HEK293 (cell line): Measurements from ENCODE around the gene HS3ST6.

Experiments used
- CTCF ChIA-PET: fragments of 350-600 bp; formaldehyde crosslinking; extraction: SDS; loops from one replicate; lab custom pipeline; 2021; ENCODE audit warnings: antibody characterized with exemption; lab: Yijun Ruan, JAX
- POLR2A ChIA-PET: fragments of 300-600 bp; formaldehyde crosslinking; extraction: SDS; loops from one replicate; lab custom pipeline; 2020; ENCODE audit warnings: antibody characterized with exemption, inconsistent platforms; lab: Yijun Ruan, JAX
- H3K27ac ChIP-seq: fragments of 200-500 bp; sonication (Bioruptor generic); 2 replicates; pipeline ENCODE4 v1.5.1; 2014; ENCODE audit warnings: low read depth, low read length, control low read depth, inconsistent platforms; ENCODE audit errors: extremely low read depth
- H3K36me3 ChIP-seq, 2 experiments: fragments of 200-500 bp in 1 of 2; sonication (Bioruptor generic) in 1 of 2; 1 replicate in 1 of 2; 2 replicates in 1 of 2; pipeline ENCODE4 v1.5.1; 2014 to 2017; ENCODE audit warnings: inconsistent platforms in 2 of 2, low read length in 2 of 2; ENCODE audit not compliant: control insufficient read depth in 2 of 2, insufficient read depth in 1 of 2
- H3K4me1 ChIP-seq: fragments of 200-500 bp; sonication (Bioruptor generic); 2 replicates; pipeline ENCODE4 v1.5.1; 2014; ENCODE audit warnings: mild to moderate bottlenecking, low read length, inconsistent platforms; ENCODE audit not compliant: control insufficient read depth, insufficient read depth
- H3K4me3 ChIP-seq: 2 replicates; pipeline ENCODE4 v1.5.1; 2011; ENCODE audit warnings: low read depth, mild to moderate bottlenecking, control low read depth, low read length, moderate library complexity
- H3K9me3 ChIP-seq: fragments of 200-500 bp; sonication (Bioruptor generic); 2 replicates; pipeline ENCODE4 v1.5.1; 2014; ENCODE audit warnings: low read depth, low read length, inconsistent platforms; ENCODE audit not compliant: control insufficient read depth, insufficient read depth
- GLIS1 ChIP-seq: fragments of 450-650 bp; formaldehyde crosslinking; IDR thresholded peaks from 2 replicates; pipeline ENCODE4 v1.5.1; 2016; ENCODE audit warnings: missing biosample characterization, missing genetic modification characterization
- KLF1 ChIP-seq: fragments of 450-650 bp; formaldehyde crosslinking; IDR thresholded peaks from 2 replicates; pipeline ENCODE4 v1.5.1; 2016; ENCODE audit warnings: missing biosample characterization, missing genetic modification characterization
- KLF7 ChIP-seq: fragments of 450-650 bp; formaldehyde crosslinking; IDR thresholded peaks from 2 replicates; pipeline ENCODE4 v1.5.1; 2016; ENCODE audit warnings: missing biosample characterization, missing genetic modification characterization, borderline replicate concordance
- KLF9 ChIP-seq: fragments of 450-650 bp; formaldehyde crosslinking; IDR thresholded peaks from 2 replicates; pipeline ENCODE4 v1.5.1; 2016; ENCODE audit warnings: missing biosample characterization, missing genetic modification characterization, low read depth
- SCRT2 ChIP-seq: fragments of 450-650 bp; formaldehyde crosslinking; IDR thresholded peaks from 2 replicates; pipeline ENCODE4 v1.5.1; 2016; ENCODE audit warnings: missing biosample characterization, missing genetic modification characterization
- SP3 ChIP-seq: fragments of 450-650 bp; formaldehyde crosslinking; IDR thresholded peaks from 2 replicates; pipeline ENCODE4 v1.5.1; 2016; ENCODE audit warnings: missing biosample characterization, missing genetic modification characterization
- SP7 ChIP-seq: fragments of 450-650 bp; formaldehyde crosslinking; IDR thresholded peaks from 2 replicates; pipeline ENCODE4 v1.5.1; 2016; ENCODE audit warnings: missing biosample characterization, missing genetic modification characterization
- ZIC2 ChIP-seq: fragments of 450-650 bp; formaldehyde crosslinking; IDR thresholded peaks from 2 replicates; pipeline ENCODE4 v1.5.1; 2016; ENCODE audit warnings: missing biosample characterization, missing genetic modification characterization
- ZNF114 ChIP-seq: fragments of 450-650 bp; formaldehyde crosslinking; IDR thresholded peaks from 2 replicates; pipeline ENCODE4 v1.5.0; 2017; ENCODE audit warnings: missing biosample characterization, missing genetic modification characterization
- ZNF19 ChIP-seq: fragments of 450-650 bp; formaldehyde crosslinking; IDR thresholded peaks from 2 replicates; pipeline ENCODE4; 2016; ENCODE audit warnings: missing biosample characterization, missing genetic modification characterization, low read depth
- ZNF23 ChIP-seq: fragments of 450-650 bp; formaldehyde crosslinking; IDR thresholded peaks from 2 replicates; pipeline ENCODE4 v1.5.1; 2016; ENCODE audit warnings: missing biosample characterization, missing genetic modification characterization, borderline replicate concordance
- ZNF311 ChIP-seq: fragments of 450-650 bp; formaldehyde crosslinking; IDR thresholded peaks from 2 replicates; pipeline ENCODE4 v1.5.1; 2017; ENCODE audit warnings: missing biosample characterization, missing genetic modification characterization, borderline replicate concordance
- ZNF335 ChIP-seq: fragments of 450-650 bp; formaldehyde crosslinking; conservative IDR thresholded peaks from 2 replicates; pipeline ENCODE4 v1.5.1; 2016; ENCODE audit warnings: missing biosample characterization, missing genetic modification characterization
- ZNF391 ChIP-seq: fragments of 450-650 bp; formaldehyde crosslinking; IDR thresholded peaks from 2 replicates; pipeline ENCODE4 v1.5.1; 2016; ENCODE audit warnings: low read depth, missing biosample characterization, missing genetic modification characterization, borderline replicate concordance
- ZNF544 ChIP-seq: fragments of 450-650 bp; formaldehyde crosslinking; IDR thresholded peaks from 2 replicates; pipeline ENCODE4 v1.5.0; 2017; ENCODE audit warnings: missing biosample characterization, missing genetic modification characterization
- ZNF561 ChIP-seq: fragments of 450-650 bp; IDR thresholded peaks from 2 replicates; pipeline ENCODE4 v1.5.1; 2018; ENCODE audit warnings: missing biosample characterization, missing genetic modification characterization, borderline replicate concordance
- ZNF585B ChIP-seq: fragments of 450-650 bp; formaldehyde crosslinking; IDR thresholded peaks from 2 replicates; pipeline ENCODE4 v1.5.1; 2016; ENCODE audit warnings: missing biosample characterization, missing genetic modification characterization
- ZNF610 ChIP-seq: fragments of 450-650 bp; formaldehyde crosslinking; IDR thresholded peaks from 2 replicates; pipeline ENCODE4 v1.5.1; 2016; ENCODE audit warnings: missing biosample characterization, missing genetic modification characterization, borderline replicate concordance
- ZNF670 ChIP-seq: fragments of 450-650 bp; formaldehyde crosslinking; IDR thresholded peaks from 2 replicates; pipeline ENCODE4 v1.5.1; 2016; ENCODE audit warnings: missing biosample characterization, missing genetic modification characterization, low read depth
- ZNF707 ChIP-seq: fragments of 450-650 bp; formaldehyde crosslinking; IDR thresholded peaks from 2 replicates; pipeline ENCODE4 v1.5.1; 2016; ENCODE audit warnings: missing biosample characterization, missing genetic modification characterization
- ZSCAN16 ChIP-seq: fragments of 450-650 bp; formaldehyde crosslinking; IDR thresholded peaks from 2 replicates; pipeline ENCODE4 v1.5.1; 2016; ENCODE audit warnings: missing biosample characterization, missing genetic modification characterization
- TF ChIP-seq, protein P1 (sequence below): fragments of 450-650 bp; formaldehyde crosslinking; IDR thresholded peaks from 2 replicates; pipeline ENCODE4 v1.5.1; 2016; ENCODE audit warnings: missing biosample characterization, missing genetic modification characterization
- TF ChIP-seq, protein P2 (sequence below): fragments of 450-650 bp; formaldehyde crosslinking; IDR thresholded peaks from 2 replicates; pipeline ENCODE4 v1.5.1; 2016; ENCODE audit warnings: missing biosample characterization, missing genetic modification characterization
- TF ChIP-seq, protein P3 (sequence below): sonication (generic); formaldehyde crosslinking; IDR thresholded peaks from 2 replicates; pipeline ENCODE4 v1.8.1; 2022; ENCODE audit warnings: mild to moderate bottlenecking, moderate library complexity, missing genetic modification reagents
- TF ChIP-seq, protein P4 (sequence below): fragments of 450-650 bp; formaldehyde crosslinking; IDR thresholded peaks from 2 replicates; pipeline ENCODE4 v1.5.1; 2016; ENCODE audit warnings: missing biosample characterization, missing genetic modification characterization
- TF ChIP-seq, protein P5 (sequence below): fragments of 450-650 bp; formaldehyde crosslinking; IDR thresholded peaks from 2 replicates; pipeline ENCODE4 v1.5.1; 2016; ENCODE audit warnings: missing biosample characterization, missing genetic modification characterization
- TF ChIP-seq, protein P6 (sequence below): fragments of 450-650 bp; formaldehyde crosslinking; IDR thresholded peaks from 2 replicates; pipeline ENCODE4 v1.5.1; 2016; ENCODE audit warnings: missing biosample characterization, missing genetic modification characterization

Gene HS3ST6

DNA sequence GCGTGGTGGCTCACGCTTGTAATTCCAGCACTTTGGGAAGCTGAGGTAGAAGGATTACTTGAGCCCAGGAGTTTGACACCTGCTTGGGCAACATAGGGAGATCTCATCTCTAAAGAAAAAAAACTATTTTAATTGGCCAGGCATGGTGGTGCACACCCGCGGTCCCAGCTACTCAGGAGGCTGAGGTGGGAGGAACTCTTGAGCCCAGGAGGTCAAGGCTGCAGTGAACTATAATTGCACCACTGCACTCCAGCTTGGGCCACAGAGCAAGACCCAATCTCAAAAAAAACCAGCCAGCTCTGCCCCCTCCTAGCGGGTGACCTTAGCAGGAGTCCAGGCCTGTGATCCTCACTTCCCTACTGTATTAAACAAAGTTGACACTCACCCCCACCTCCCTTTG, 5.9 kb upstream of the HS3ST6 start:
- CTCF ChIA-PET, result interaction anchor here (0.6 to 2.0 kb wide), 19 partner anchors 8 to 678 kb away, joined by 3 to 14 read pairs (median 4); partner anchors contain the start of gene FAHD1
- POLR2A ChIA-PET, result interaction anchor here (0.8 to 1.7 kb wide), 7 partner anchors 15 to 218 kb away, joined by 3 to 14 read pairs (median 4); partner anchors contain the start of genes MAPK8IP3, MSRB1, NUBP2 and RPS2
- no peak overlapping the region; the same call in 1 of the 2 replicates for H3K27ac ChIP-seq
- H3K4me1 ChIP-seq, result no peaks in the 10 kb centered on the region; the same call in 1 of the 2 replicates
- no peak overlapping the region for H3K4me3 ChIP-seq
- H3K36me3 ChIP-seq, result no peaks in the 10 kb centered on the region
- H3K9me3 ChIP-seq, result no peaks in the 10 kb centered on the region
- TF ChIP-seq ZNF391 (tag by site-specific recombination) (no peak), ZNF311 (tag by site-specific recombination) (no peak), ZIC2 (tag by site-specific recombination) (peak; percentile 12; the same call in 1 of the 2 replicates)

DNA sequence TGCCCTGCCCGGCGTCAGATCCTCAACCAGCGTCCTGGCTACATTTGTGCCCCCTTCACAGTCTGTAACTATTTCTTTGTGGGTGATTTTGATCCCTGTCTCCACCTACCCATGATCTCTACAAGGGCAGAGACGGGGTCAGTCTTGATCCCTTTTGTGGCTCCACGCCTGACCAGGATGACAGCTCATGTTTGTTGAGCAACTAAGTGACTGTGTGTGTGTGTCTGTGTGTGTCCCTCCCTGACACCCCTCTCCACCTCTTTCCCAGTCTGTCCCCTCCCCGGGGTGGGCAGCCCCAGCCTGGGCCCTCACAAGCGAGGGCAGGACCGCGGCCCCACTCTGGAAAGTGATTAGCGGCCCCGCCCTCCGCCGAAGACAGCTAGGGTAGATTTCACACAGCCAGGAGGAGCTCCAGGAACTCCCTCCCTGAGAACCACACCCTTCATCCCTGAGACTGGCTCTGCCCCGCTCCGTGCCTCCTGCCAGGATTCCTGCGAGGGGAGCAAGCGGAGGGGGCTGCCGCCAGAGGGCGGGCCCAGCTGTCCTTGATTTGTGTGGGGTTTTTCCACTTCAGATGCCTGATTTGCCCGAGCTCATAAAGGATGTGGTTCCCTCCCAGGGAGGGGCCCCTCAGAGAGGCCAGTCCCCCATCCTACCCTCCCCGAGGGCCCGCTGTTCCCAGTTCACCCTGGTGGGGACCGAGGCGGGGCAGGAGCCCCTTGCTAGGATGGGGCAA, 5.3 kb upstream of the HS3ST6 start:
- CTCF ChIA-PET, result interaction anchor here (0.6 to 2.0 kb wide), 29 partner anchors 9 to 677 kb away, joined by 3 to 14 read pairs (median 4); partner anchors contain the start of gene FAHD1
- Histone ChIP-seq H3K36me3 (no peaks in the 10 kb centered on the region), H3K27ac (no peak overlapping the region; the same call in 1 of the 2 replicates), H3K4me1 (no peaks in the 10 kb centered on the region; the same call in 1 of the 2 replicates), H3K9me3 (no peaks in the 10 kb centered on the region), H3K4me3 (no peak overlapping the region)
- POLR2A ChIA-PET, result interaction anchor here (0.8 to 1.7 kb wide), 8 partner anchors 14 to 232 kb away, joined by 3 to 14 read pairs (median 4); partner anchors contain the start of genes MAPK8IP3, MSRB1, NUBP2 and RPS2
- TF ChIP-seq, protein P1, sequence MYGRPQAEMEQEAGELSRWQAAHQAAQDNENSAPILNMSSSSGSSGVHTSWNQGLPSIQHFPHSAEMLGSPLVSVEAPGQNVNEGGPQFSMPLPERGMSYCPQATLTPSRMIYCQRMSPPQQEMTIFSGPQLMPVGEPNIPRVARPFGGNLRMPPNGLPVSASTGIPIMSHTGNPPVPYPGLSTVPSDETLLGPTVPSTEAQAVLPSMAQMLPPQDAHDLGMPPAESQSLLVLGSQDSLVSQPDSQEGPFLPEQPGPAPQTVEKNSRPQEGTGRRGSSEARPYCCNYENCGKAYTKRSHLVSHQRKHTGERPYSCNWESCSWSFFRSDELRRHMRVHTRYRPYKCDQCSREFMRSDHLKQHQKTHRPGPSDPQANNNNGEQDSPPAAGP (tag by site-specific recombination), result 0 out of 2 replicates have a peak, but pooled peaks have one; percentile 47
- no peak for TF ChIP-seq ZNF707 (tag by site-specific recombination)
- TF ChIP-seq, protein P2, sequence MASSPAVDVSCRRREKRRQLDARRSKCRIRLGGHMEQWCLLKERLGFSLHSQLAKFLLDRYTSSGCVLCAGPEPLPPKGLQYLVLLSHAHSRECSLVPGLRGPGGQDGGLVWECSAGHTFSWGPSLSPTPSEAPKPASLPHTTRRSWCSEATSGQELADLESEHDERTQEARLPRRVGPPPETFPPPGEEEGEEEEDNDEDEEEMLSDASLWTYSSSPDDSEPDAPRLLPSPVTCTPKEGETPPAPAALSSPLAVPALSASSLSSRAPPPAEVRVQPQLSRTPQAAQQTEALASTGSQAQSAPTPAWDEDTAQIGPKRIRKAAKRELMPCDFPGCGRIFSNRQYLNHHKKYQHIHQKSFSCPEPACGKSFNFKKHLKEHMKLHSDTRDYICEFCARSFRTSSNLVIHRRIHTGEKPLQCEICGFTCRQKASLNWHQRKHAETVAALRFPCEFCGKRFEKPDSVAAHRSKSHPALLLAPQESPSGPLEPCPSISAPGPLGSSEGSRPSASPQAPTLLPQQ, result peak; percentile 70; the same call in 1 of the 2 replicates
- peak; percentile 66 for TF ChIP-seq SP7 (tag by site-specific recombination)
- TF ChIP-seq, protein P3, sequence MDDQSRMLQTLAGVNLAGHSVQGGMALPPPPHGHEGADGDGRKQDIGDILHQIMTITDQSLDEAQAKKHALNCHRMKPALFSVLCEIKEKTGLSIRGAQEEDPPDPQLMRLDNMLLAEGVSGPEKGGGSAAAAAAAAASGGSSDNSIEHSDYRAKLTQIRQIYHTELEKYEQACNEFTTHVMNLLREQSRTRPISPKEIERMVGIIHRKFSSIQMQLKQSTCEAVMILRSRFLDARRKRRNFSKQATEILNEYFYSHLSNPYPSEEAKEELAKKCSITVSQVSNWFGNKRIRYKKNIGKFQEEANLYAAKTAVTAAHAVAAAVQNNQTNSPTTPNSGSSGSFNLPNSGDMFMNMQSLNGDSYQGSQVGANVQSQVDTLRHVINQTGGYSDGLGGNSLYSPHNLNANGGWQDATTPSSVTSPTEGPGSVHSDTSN (CRISPR knock-in tag), result 0 out of 2 replicates have a peak, but pooled peaks have one; percentile 25
- no peak for TF ChIP-seq ZNF670
- TF ChIP-seq ZNF19 (tag by site-specific recombination), result no peak
- peak; percentile 97 for TF ChIP-seq KLF1 (tag by site-specific recombination)
- TF ChIP-seq ZNF585B (tag by site-specific recombination), result no peak
- peak; percentile 79 for TF ChIP-seq KLF9
- no peak for TF ChIP-seq ZNF23 (tag by site-specific recombination)
- TF ChIP-seq ZNF114, result no peak
- TF ChIP-seq KLF7, result peak; percentile 80; the same call in 1 of the 2 replicates
- TF ChIP-seq ZNF610 (tag by site-specific recombination), result 0 out of 2 replicates have a peak, but pooled peaks have one; percentile 66
- peak; percentile 80 for TF ChIP-seq ZNF335 (tag by site-specific recombination)
- TF ChIP-seq, protein P4, sequence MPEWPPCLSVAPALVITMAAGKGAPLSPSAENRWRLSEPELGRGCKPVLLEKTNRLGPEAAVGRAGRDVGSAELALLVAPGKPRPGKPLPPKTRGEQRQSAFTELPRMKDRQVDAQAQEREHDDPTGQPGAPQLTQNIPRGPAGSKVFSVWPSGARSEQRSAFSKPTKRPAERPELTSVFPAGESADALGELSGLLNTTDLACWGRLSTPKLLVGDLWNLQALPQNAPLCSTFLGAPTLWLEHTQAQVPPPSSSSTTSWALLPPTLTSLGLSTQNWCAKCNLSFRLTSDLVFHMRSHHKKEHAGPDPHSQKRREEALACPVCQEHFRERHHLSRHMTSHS (tag by site-specific recombination), result no peak
- no peak for TF ChIP-seq ZNF544 (tag by site-specific recombination)
- TF ChIP-seq ZNF561 (tag by site-specific recombination), result peak; percentile 74; the same call in 1 of the 2 replicates
- TF ChIP-seq SP3, result peak; percentile 71
- peak; percentile 84 for TF ChIP-seq ZIC2 (tag by site-specific recombination)
- TF ChIP-seq GLIS1 (tag by site-specific recombination), result peak; percentile 89
- TF ChIP-seq, protein P5, sequence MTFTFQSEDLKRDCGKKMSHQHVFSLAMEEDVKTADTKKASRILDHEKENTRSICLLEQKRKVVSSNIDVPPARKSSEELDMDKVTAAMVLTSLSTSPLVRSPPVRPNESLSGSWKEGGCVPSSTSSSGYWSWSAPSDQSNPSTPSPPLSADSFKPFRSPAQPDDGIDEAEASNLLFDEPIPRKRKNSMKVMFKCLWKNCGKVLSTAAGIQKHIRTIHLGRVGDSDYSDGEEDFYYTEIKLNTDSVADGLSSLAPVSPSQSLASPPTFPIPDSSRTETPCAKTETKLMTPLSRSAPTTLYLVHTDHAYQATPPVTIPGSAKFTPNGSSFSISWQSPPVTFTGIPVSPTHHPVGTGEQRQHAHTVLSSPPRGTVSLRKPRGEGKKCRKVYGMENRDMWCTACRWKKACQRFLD (tag by site-specific recombination), result no peak
- no peak for TF ChIP-seq ZSCAN16 (tag by site-specific recombination)
- TF ChIP-seq, protein P6, sequence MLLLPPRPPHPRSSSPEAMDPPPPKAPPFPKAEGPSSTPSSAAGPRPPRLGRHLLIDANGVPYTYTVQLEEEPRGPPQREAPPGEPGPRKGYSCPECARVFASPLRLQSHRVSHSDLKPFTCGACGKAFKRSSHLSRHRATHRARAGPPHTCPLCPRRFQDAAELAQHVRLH (tag by site-specific recombination), result no peak
- TF ChIP-seq SCRT2 (tag by site-specific recombination), result no peak
